HG03432 (cell line): ENCODE data around the gene TMEM132E.
"Not testable (repeated sequence)": the region's sequence is repeated elsewhere in the genome, so short reads cannot be mapped to it uniquely, and the experiment has no call there.

Source experiments
- ATAC-seq: cut with Tn5 transposase; IDR thresholded peaks from one replicate; pipeline ENCODE4 v1.9.1; 2021; ENCODE audit warnings: mild to moderate bottlenecking, moderate library complexity; ENCODE audit not compliant: unreplicated experiment

TMEM132E gene

GRCh38 chr17:34579017-34579946 lies at the start of gene TMEM132E:
Gene TMEM132E (plus strand): TSS chr17:34579582. CDS start chr17:34581077, 1,495 bp downstream.
- ATAC-seq, result no peak

GRCh38 chr17:34530918-34531317 lies 48.5 kb upstream of the TMEM132E start:
- ATAC-seq, result no peak

GRCh38 chr17:34532281-34533065 lies 46.9 kb upstream of the TMEM132E start:
- ATAC-seq, result no peak

GRCh38 chr17:34533806-34534527 lies 45.4 kb upstream of the TMEM132E start:
- ATAC-seq, result no peak

GRCh38 chr17:34537445-34537844 lies 41.9 kb upstream of the TMEM132E start:
- ATAC-seq, result no peak

GRCh38 chr17:34538582-34538981 lies 40.8 kb upstream of the TMEM132E start:
- not testable (repeated sequence) for ATAC-seq

- ATAC-seq, result no peak
Measured at GRCh38 chr17:34539881-34540280, 39.5 kb upstream of the TMEM132E start.

GRCh38 chr17:34542700-34543336 lies 36.6 kb upstream of the TMEM132E start:
- no peak for ATAC-seq

GRCh38 chr17:34547453-34548063 lies 31.8 kb upstream of the TMEM132E start:
- no peak for ATAC-seq

- ATAC-seq, result no peak
Measured at GRCh38 chr17:34549966-34550365, 29.4 kb upstream of the TMEM132E start.

- ATAC-seq, result no peak
Measured at GRCh38 chr17:34553907-34554306, 25.5 kb upstream of the TMEM132E start.

- no peak for ATAC-seq
Measured at GRCh38 chr17:34556384-34556783, 23.0 kb upstream of the TMEM132E start.

GRCh38 chr17:34556931-34557330 lies 22.5 kb upstream of the TMEM132E start:
- no peak for ATAC-seq

- ATAC-seq, result no peak
Measured at GRCh38 chr17:34561328-34561727, 18.1 kb upstream of the TMEM132E start.

GRCh38 chr17:34562387-34562786 lies 17.0 kb upstream of the TMEM132E start:
- no peak for ATAC-seq

- ATAC-seq, result no peak
Measured at GRCh38 chr17:34565713-34566112, 13.7 kb upstream of the TMEM132E start.

- no peak for ATAC-seq
Measured at GRCh38 chr17:34566201-34566600, 13.2 kb upstream of the TMEM132E start.

- no peak for ATAC-seq
Measured at GRCh38 chr17:34566873-34567272, 12.5 kb upstream of the TMEM132E start.

- ATAC-seq, result no peak
Measured at GRCh38 chr17:34567691-34568465, 11.5 kb upstream of the TMEM132E start.
